OCI-LY1 (cell line): ENCODE data around the gene WFDC12.

ENCODE experiments used
- EZH2 ChIP-seq: fragments of 200-600 bp; sonication (generic), shearing (Covaris generic); IDR thresholded peaks from 2 replicates; pipeline ENCODE4 v1.8.0; 2017; ENCODE audit warnings: borderline replicate concordance, mixed run types, mild to moderate bottlenecking, antibody characterized with exemption, low read length, moderate library complexity, mixed read lengths
- TF ChIP-seq, protein P1 (sequence below): fragments of 200-600 bp; sonication (generic), shearing (Covaris generic); IDR thresholded peaks from 2 replicates; pipeline ENCODE4 v1.5.1; 2017; ENCODE audit warnings: mild to moderate bottlenecking, antibody characterized with exemption, low read length, moderate library complexity, mixed read lengths

- TF ChIP-seq, protein P1, sequence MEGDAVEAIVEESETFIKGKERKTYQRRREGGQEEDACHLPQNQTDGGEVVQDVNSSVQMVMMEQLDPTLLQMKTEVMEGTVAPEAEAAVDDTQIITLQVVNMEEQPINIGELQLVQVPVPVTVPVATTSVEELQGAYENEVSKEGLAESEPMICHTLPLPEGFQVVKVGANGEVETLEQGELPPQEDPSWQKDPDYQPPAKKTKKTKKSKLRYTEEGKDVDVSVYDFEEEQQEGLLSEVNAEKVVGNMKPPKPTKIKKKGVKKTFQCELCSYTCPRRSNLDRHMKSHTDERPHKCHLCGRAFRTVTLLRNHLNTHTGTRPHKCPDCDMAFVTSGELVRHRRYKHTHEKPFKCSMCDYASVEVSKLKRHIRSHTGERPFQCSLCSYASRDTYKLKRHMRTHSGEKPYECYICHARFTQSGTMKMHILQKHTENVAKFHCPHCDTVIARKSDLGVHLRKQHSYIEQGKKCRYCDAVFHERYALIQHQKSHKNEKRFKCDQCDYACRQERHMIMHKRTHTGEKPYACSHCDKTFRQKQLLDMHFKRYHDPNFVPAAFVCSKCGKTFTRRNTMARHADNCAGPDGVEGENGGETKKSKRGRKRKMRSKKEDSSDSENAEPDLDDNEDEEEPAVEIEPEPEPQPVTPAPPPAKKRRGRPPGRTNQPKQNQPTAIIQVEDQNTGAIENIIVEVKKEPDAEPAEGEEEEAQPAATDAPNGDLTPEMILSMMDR: no peak
- no peak for TF ChIP-seq EZH2
Observed at GRCh38 chr20:45110301-45110700, 14.0 kb downstream of the WFDC12 start.
